ENCODE results near the gene GUK1. TPM values are rescaled to one million over a fixed set of nuclear protein-coding genes. Genes with fewer than 3 reads are reported as not detected.

The GUK1 gene
- total RNA-seq, result 718 and 833 TPM in 2 replicates

DNA sequence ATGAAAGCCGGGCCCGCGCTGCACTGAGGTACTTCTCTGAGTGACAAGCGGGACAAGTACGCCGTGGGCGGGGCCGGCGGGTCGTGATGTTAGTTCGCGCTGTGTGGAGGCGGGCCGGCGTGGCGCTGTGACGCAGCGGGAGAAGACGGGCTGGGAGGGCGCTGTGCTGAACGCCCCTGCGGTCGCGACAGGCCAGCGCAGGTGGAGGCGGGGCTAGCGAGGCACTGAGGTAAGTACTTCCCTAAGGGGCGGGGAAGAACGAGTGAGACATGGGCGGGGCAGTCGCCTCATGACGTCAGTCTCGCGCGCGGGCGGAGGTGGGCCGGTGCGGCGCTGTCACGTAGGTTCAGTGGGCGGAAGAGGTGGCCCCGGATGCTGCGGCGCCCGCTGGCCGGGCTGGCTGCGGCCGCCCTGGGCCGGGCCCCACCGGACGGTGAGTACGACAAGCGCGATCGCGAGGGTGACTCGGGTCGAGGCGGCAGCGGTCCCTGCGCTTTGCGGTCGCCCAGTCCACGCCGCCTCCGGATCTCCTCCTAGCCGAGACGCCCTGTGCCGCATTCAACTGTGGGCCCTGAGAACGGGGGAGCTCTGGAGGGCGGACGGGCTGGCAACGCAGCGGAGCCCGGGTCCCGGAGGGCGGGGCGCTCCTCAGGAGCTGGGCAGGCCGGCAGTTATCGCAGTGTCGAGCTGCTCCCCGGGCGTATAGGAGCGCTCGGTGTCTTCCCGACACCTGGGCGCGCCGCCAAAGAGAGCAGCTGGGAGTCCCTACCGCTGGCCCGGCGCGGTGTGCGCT, at the start of gene GUK1:
GUK1 (plus strand) TSS at position 349 of the 793 bp plus-strand sequence; CDS start at position 373, 24 bp downstream.
- DNase-seq (ENCODE audit: low read depth in 2 of 2), result peak; percentile 98 to 100

DNA sequence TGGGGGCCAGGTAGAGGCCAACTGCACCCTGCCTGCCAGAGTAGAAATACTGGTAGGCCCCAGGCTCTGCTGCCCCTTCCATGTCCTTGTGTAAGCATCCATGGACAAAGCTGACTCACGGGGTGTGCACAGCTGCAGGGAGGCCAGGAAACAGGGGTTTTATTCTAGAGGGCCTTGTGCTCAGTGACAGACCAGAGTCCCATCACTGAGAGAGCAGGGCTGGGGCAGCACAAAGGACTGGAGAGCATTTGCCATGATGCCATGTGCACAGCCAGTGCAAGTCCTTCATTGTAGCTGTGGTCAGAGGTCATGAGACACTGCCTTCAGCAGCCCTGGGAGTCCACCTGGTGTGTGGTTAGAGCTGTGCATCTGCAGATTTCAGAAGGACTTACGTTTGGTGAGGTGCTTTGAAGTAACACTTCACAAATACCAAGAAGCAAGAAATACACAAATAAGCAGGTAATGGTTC, 49.4 kb upstream of the GUK1 start:
- DNase-seq (ENCODE audit: low read depth in 2 of 2), result peak in 1 of 2 donors; percentile 56

DNA sequence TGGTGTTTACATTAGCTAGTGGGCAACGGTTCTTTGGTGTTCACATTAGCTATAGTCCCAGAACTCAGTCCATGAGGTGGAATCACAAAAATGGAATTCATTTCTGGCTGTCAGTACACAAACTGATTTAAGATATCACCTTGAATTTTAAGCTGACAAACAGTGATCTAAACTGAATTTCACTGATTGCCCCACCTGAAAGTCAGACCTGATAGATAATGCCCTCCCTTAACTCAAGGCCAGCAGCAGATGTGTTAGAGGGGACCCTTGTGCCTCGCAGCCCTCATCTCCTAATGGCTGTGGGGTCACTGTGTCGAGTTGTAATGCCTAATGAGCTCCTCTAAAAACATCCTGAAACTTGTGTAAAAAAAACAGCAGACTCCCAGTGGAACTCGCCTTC, 49.0 kb upstream of the GUK1 start:
- DNase-seq (ENCODE audit: low read depth in 2 of 2), result no peak

- no peak for DNase-seq (ENCODE audit: low read depth in 2 of 2)
Observed at GRCh38 chr1:228092342-228093049, 47.6 kb upstream of the GUK1 start.

- DNase-seq (ENCODE audit: low read depth in 2 of 2), result no peak
Observed at GRCh38 chr1:228093050-228093906, 46.8 kb upstream of the GUK1 start.

GRCh38 chr1:228094432-228095016, 45.6 kb upstream of the GUK1 start:
- DNase-seq (ENCODE audit: low read depth in 2 of 2), result no peak

DNA sequence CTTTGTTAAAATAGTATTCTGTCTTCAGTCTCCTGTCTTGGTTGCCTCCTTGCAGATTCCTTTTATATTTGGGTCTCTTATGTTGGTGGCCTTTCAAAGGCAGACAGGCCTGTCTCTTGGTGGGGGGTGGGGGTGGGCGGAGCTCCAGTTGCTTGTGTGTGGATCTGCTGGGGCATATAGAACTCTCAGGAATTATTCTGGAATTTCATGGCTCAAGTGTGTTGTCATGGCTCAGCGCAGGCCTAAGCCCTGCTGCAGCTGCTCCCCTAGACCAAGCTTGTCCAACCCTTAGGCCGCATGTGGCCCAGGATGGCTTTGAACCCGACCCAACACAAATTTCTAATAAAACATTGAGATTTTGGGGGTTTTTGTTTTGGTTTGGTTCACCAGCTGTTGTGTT, 44.9 kb upstream of the GUK1 start:
- no peak for DNase-seq (ENCODE audit: low read depth in 2 of 2)

DNA sequence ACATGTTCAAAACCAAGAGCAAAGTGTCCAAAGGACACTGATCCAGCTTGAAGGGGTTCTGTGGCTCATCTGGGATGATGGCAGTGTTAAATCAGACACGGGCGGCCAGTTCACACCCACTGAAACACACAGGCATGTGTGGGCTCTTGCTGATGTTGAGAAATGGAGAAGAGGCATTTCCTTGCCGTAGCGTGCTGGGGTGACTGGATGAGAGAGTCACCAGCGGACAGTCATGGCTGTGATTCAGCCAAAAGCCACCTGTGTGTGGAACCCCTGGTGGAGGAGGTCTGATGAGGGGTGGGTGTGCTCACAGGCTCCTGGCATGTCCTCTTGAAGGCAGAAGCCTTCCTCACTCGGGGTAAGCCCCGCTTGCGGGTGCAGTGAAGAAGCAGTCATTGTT, 44.1 kb upstream of the GUK1 start:
- no peak for DNase-seq (ENCODE audit: low read depth in 2 of 2)

- no peak for DNase-seq (ENCODE audit: low read depth in 2 of 2)
Observed at GRCh38 chr1:228096416-228097332, 43.4 kb upstream of the GUK1 start.

GRCh38 chr1:228097333-228098081, 42.6 kb upstream of the GUK1 start:
- DNase-seq (ENCODE audit: low read depth in 2 of 2), result no peak

- DNase-seq (ENCODE audit: low read depth in 2 of 2), result no peak
Observed at GRCh38 chr1:228098323-228098931, 41.7 kb upstream of the GUK1 start.

- no peak for DNase-seq (ENCODE audit: low read depth in 2 of 2)
Observed at GRCh38 chr1:228099331-228099732, 40.7 kb upstream of the GUK1 start.

DNA sequence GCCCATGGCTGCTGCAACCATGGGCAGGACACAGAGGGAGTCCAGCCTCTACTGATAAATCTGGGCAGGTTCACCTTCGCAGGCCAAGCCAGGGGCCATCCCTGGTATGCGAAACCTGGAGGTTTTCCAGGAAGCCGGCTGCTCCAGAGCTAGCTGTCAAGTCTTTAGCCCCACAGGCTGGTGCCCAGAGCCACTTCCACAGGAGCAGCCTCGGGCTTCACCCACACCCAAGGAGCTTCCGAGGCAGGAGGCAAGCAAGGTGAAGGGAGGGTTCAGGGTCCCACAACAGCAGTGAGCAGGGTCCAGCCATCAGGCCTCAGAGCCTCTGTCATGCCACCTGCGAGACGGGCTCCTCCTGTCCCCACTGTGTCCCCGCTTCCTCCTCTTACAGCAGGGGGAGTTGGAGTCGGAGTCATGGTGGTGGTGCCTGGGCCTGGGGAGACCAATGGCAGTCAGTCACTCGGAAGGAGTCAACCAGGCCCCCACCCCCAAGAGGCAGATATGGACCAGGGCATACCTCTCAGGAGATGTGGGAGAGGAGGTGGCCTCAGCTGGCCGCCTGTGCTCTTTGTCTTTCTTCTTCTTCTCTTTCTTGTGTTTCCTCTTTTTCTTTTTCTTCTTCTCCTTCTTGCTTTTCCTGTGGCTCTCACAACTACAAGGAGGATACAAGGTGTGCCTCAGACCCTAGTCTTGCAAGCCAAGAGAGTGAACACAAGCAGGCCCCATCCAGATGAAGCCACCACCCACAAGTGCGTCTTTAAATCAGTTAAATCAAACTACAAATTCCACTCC, 39.1 kb upstream of the GUK1 start:
- no peak for DNase-seq (ENCODE audit: low read depth in 2 of 2)

DNA sequence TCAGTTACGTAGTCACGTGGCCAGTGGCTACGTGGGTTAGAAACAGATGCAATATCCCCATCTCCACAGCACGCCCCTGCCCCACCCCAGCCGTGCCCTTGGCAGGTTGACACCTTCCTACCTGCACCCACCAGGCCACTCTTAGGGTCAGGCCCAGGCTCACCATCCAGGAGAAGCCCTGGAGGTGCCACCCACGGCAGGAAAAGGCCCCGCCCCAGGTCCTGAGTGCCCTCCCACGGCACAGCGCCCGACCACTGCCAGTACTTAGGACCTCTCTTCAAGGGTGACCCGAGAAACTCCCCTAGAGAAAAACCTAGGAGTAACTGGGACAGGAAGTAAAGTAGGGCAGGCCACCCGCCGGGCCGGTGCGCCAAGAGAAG, 38.5 kb upstream of the GUK1 start:
- no peak for DNase-seq (ENCODE audit: low read depth in 2 of 2)

DNA sequence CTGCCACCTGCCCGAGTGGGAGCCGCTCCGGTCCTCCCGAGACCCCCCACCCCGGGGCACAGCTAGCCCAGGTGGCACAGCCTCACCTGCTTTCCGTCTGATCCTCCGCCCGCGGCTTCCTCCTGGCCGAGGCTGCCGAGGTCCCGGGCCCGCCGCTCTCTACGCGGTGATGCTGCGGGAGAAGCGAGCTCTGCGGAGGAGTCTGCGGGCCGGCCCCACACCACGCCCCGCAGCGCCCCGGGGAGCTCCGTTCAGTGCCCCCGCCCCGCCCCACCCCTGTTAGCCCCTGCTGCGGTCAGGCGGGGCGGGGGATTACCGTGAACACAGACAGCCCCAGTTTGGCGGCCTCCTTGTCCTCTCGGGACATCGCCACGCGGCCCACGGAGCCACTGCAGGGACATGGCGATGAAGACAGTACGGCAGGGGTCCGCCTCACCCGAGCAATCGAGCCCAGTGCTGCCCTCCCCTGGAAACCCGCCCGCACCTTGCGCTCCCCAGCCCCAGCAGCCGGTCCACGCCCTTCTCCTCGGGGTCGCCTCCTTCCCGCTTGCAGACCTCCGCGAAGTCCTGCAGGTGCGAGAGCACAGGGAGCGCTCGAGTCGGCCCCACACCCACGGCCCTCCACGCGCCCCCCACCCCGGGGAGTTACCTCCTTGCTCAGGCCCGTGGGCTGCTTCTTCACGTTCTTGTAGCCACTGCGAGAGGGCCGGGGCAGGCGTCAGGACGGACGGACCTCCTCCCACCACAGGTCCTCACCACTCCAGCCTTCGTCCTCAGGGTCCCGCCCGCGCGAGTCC, 37.9 kb upstream of the GUK1 start:
- peak in 1 of 2 donors; percentile 66 for DNase-seq (ENCODE audit: low read depth in 2 of 2)

- peak; percentile 83 to 93 for DNase-seq (ENCODE audit: low read depth in 2 of 2)
Observed at GRCh38 chr1:228102791-228103620, 37.1 kb upstream of the GUK1 start, which contains the start of gene C1orf35. TSS of gene C1orf35 (minus strand) at chr1:228103325. CDS start at chr1:228103227, 98 bp downstream.

Measured in dermis microvascular lymphatic vessel endothelial cell (primary cell).